CD4-positive, alpha-beta T cell treated with Interleukin-17A for 1 hour (primary cell): Measurements from ENCODE around the gene TBC1D9B.

Experiments
- DNase-seq: peaks from one replicate; pipeline ENCODE4 v3.0.0-alpha.2; 2020

TBC1D9B gene

DNA sequence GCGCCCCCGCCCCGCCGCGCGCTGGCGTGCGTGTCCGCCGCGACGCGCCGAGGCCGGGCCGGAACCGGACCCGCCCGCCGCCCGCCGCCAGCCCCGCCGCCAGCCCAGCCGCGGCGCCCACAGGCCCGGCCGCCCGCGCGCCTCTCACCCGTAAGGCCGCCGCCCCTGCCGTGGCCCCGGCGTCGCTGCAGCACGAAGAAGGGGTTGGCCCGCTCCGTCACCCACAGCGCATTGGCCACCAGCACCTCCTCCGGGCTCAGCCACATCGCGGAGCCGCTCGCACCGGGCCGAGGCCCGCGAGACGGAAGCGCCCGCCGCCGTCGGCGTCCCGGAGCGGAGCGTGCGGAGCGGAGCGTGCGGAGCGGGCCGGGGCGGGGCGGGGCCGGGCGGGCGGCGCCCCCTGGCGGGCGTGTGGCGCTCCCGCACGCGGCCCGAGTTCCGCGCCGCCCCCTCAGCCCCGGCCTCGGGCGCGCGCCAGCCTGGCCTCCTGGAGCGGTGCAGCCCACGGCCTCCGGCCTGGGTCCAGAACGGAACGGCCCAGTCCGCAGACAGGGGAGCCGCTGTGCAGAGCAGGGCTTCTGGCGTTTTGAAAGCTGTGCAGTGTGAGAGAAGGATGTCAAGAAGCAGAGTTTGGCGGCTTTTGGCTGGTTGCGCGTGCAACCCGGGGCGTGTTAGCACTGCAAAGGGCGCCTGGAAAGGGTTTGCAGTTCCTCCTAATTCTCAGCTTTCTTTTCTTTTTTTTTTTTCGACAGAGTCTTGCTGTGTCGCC is at the start of gene TBC1D9B:
Gene TBC1D9B (minus strand): TSS at position 342 of the 769 bp plus-strand sequence. CDS start 76 bp downstream, at position 266.
- peak; percentile 81 for DNase-seq

DNA sequence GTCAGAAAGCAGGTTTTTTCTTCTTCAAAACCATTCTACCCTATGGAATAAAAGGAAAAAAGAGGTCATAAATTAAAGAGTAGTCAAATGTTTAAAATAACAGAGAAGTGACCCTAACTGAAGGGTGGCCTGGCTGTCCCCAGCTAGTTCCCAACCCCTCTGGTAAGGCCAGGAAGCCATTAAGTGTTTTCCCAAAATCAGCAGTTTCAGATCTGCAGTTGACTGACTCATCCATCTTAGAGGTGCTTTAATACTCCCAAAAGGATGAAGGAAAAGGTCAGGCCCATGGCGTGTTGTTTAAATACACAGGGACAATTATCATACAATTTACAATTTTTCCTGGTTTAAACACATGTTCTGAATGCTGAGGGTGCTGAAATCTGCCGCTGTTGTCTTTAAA is 47.9 kb upstream of the TBC1D9B start:
- DNase-seq: no peak

DNA sequence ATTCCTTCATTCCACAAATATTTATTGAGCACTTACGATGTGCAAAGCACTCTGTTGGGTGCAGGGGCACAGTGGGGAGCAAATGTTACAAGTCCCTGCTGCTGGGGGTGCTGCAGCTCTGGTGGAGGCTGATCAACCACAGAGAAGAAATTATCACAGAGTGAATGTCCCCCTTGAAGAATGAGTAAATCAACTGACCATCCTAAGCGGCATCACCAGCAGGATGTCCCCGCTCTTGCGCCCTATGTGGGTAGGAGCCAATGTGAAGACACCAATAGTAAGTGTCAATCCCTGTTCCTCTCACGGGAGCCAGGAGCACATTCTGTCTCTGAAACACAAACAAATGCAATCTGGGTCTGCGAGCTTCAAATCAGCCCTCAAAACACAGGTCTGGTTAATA is 47.4 kb upstream of the TBC1D9B start:
- no peak for DNase-seq

DNA sequence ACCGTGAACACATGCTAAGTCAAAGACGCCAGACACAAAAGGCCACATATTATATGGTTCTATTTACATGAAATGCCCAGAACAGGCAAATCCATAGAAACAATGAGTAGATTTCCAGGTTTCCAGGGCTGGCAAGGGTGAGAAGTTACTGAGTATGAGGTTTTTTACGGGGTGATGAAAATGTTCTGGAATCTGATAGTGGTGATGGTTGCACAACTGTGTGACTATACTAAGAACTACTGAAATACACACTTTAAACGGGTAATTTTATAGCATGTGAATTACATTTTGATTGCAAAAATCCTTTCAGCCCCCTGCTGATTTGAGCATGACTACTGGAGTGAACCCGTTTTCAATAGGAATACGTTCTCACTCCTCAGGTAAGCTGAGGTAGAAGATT is 46.7 kb upstream of the TBC1D9B start:
- no peak for DNase-seq

DNA sequence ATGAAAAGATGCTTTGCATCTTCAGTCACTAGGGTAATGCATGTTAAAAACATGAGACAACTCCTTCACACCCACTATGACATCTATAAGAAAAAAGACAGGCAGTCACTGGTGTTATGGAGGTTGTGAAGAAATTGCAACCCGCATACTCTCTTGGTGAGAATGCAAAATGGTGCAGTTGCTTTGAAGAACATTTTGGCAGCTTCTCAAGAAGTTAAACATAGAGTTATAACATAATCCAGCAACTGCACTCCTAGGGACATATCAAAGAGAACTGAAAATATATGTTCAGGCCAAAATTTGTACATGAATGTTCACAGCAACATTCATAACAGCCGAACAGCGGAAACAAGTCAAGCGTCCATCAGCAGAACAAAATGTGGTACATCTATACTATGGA is 46.3 kb upstream of the TBC1D9B start:
- no peak for DNase-seq

DNA sequence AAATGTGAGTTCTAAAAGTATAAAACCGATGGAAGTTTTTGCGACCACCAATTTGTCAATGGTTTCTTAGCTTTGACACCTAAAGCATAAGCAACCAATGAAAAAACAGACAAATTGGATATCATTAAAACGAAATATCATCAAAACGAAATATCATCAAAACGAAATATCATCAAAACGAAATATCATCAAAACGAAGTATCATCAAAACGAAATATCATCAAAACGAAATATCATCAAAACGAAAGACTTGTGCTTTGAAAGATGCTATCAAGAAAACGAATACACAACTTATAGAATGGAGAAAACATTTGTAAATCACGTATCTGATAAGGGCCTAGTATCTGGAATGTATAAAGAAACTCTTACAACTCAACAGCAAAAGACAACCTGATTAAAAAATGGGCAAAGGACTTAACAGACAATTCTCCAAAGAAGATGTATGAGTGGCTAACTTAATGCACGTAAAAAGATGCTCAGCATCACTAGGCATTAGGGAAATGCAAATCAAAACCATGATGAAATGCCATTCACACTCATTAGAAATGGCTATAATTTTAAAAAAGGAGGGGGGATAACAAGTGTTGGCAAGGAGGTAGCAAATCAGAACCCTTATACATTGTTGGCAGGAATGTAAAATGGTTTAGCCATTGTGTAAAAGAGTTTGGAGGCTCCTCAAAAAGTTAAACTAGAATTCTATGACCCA is 29.4 kb upstream of the TBC1D9B start:
- DNase-seq: no peak

DNA sequence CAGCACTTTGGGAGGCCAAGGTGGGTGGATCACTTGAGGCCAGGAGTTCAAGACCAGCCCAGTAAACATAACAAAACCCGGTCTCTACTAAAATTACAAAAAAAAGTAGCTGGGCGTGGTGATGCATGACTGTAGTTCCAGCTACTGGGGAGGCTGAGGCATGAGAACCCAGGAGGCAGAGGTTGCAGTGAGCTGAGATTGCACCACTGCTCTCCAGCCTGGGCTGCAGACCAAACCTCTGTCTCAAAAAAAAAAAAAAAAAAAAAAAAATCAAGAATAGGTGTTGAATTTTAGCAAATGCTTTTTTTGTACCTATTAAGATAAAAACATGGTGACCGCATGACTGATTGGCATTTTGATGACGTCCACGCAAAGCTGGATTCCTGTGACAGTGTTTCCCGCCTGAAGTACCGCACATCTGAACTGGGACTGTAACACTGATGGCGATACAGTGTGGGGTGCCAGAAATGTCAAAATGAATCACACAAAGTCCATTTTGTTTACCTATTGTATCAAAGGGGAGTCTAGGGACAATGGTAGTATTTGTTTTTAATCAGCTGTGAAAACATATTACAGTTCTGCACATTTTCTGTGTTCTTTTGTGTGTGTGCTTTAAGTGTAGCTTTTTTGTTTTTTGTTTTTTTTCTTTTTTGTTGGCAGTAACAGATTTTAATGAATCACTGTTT is 23.2 kb upstream of the TBC1D9B start:
- no peak for DNase-seq

DNA sequence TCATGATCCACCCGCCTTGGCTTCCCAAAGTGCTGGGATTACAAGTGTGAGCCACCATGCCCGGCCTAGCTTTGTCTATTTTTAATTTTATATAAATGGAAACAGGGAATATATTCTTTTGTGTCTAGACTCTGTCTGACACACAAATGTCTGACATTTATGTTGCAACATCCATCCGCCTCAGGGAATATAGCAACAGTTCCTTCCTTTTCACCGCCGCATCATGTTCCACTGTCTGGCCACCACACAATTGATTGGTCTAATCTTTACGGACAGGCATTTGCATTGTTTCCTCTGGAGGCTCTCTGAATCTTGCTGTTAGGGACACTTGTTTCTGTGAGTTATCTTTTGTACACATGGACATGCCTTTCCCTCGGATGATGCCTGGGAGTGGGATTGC is 20.1 kb upstream of the TBC1D9B start:
- no peak for DNase-seq

DNA sequence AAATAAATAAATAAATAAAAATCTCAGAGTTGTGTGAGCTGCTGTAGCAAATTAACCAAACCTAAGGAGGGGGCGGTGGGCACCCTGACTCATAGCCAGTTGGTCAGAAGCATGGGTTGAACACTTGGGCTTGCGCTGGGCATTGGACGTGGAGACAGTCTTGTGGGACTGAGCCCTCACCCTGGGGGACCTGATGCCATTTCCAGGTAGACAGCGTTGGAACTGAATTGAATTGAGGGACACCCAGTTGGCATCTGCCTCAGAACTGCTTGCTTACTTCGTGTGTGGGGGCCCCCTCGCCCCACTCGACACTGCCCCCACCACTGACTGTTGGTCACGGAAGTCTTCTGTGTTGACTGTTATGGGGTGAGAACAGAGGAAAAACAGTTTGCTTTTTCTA is 19.0 kb upstream of the TBC1D9B start:
- no peak for DNase-seq

DNA sequence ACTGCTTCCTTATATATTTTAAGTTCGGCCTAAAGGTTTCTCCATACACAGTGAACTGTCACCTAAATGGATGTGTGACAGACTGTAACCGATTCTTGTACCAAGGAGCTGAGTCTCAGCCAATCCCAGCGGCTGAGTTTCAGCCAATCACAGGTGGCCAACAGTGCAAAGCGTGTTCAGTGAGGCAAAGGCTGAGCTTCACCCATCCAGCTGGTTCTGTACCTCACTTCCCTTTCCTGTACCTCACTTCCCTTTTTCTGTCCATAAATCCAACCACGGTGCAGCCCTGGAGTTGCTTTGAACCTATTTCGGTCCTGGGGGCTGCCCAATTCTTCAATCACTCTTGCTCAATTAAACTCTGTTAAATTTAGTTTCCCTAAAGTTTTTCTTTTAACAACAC is 15.7 kb upstream of the TBC1D9B start:
- DNase-seq: no peak

DNA sequence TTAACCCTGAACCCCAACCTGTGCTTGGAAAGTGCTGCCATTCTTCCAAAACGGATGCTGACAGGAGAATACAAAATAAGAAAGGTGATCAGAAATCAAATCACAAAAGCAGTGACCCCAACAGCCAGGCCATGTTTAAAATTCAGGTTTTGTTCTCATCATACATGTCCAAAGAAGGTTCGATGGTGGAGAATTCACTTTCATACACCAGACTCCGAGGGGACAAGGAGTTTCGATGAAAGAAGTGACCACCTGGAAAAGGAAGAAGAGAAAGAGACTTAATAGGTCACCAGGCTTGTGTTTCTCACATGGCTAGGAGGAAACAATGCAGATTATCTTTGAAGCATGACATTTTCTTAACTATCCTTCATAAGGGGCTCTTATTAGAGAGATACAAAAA is 12.5 kb upstream of the TBC1D9B start:
- no peak for DNase-seq

DNA sequence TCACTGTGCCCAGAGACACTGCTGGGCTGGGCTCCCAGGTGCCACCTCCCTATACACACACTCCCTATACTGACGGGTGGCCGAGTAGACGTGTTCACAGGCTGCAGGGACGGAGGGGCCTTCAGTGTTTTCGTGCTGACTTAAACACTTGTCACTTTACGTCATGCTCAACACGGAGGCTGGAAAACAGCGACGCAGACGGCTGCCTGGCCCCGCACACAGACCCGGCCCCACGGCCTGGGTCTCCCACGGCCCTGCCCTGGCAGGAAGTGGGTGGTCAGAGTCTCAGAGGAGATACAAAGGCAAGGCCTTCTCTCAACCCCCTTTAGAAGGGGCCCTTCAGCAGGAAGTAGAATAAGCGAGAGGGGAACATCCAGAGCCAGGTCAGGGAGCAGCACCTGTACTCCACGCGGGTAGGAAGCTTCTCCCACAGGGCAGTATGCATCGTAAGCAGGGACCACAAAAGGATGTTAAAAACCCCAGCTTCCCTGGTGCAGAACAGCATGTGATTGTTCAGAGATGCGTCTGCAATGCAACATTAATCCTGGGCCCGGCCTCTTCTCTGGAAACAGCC is 11.9 kb upstream of the TBC1D9B start:
- no peak for DNase-seq

DNA sequence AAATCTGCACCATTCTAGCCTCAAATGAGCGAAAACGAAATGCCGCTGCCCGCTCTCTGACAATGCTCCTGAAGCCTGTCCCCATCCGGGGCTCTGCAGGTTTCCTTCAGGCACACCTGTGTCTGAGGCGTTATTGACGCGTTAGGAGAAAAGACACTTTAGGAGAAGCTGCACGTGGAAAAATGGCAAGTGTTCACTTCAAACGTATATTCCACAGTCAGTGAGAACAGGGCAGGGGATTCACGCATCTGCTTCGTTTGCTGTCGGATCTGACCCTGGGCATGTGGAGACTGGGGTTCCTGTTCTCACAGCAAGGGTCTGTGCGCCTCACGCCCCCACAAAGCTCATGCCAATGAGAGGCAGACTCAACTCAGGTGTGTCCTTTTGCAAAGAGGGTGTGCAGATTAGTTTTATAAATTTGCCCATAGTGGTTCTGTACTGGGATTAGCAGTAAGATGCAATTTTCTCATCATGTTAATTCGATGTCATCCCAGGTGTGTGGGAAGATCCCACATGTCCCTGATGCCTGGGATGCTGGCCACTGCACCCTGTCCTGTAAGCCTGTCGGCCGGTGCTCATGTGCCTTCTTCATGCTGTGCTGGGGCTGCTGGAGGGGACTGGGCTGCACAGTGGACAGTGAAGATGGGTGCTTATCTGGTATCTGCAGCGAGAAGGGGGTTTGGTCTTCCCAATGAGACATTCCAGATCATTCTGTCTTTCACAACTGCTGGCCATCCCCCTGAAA is 11.2 kb upstream of the TBC1D9B start:
- no peak for DNase-seq

DNA sequence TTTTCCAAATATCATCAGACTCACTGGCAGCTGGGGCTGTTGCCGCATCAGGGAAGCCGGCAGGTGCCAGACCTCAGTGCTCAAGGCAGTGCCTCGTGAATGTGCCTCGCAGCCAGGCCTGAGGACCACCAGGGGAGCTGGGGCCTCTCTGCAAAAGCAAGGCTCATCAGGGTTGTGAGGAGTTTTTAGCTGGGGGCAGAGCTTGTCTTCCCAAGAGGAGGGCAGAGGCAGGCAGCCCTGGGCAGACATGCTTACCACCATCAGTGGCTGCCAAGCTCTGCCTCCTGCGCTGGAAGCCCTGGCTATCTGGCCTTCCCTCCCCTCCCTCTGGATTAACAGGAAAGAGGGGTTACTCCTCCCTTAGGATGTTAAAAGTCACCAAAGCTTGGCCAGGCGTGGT is 8.8 kb upstream of the TBC1D9B start:
- no peak for DNase-seq

DNA sequence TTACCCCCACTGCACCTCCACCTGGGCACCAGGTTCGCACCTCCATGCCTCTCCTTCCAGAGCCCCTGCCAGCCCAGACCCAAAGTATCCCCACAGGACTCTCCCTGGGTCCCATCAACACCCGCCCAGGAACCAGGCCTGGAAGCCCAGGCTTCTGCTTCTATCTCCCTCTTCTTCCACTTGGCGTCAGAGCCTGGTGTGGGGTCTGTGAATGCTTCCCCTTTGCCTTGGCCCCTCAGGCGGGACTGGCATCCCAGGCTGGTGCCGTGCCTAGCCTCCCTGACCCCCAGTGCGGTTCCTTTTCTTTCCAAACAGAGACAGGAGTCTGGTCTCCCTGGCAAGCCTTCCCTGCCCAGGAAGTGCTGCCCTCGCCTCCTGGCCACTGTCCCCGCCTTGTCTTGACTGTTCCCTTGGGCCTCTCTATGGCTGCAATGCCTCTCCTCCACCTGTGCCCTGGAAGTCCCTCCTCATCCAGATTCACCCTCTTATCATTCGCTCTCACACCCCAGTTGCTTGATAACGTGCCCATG is 7.8 kb upstream of the TBC1D9B start:
- no peak for DNase-seq

DNA sequence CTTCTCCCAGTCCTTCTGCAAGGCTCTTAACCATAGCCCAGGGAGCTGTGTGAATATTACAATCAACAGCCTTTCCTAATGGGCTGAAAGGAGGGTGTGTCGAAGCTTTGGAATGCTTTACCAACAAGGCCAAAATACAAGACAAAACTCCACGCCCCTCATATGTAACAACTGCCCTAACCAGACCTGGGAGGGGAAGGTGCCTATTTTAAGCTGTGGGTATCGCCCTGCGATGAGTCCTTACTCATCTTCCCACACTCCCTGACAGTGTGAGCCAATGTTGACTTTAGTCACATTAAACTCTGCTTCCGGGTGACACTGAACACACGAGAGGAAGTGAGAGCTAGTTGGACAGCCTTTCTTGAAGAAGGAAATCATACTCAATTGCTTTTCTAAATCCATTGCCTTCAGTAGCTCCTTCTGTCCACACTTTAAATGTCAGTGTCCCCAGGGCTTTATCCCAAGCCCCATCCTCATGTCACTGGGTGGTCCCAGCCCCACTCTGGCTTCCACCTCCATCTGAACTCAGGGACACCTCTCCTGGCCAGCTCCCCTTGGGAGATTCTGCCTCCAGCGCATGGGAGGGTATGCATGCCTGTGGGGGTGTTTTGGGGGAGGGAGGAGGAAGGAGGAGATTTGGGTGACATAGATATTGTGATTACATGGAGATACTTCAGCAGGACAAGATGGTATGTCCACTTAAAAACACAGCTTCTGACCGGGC is 6.5 kb upstream of the TBC1D9B start:
- peak; percentile 19 for DNase-seq

DNA sequence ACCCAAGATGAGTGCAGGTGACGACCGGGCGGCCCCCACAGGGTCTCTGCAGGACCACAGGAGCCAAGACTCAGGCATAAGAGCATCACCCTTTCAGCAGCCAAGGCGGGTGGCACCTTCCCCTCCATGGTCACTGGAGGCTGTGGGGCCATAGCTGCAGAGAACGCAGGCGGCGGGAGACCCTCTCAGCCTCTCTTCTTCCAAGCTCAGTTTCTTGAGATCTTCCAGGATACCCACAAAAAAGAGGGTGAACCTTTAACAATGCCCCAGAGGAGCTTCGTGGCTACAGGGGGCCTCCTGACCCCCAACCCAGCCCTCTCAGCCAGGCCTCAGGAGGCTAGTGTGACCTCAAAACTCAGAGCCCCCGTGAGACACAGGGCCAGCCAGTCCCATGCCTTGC is 5.8 kb upstream of the TBC1D9B start:
- DNase-seq: no peak

DNA sequence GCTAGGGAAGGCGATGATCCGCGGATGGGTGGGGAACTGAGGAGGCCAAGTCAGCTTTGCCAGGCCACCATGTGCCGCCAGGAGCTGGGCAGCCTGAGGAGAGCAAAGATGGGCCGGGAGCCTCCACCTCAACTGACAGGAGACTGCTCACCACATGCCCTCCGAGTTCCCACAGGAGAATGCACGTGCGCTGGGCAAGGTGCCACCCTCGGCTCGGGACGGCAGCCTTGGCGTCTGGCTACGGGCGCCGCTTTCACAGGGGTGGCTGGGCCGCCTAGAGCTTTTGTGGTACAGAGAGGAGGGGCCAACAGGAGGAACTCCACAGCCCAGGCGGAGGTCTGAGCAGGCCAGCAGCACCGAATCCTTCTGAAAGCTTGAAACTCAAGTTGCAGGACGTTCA is 5.3 kb upstream of the TBC1D9B start:
- DNase-seq: no peak

DNA sequence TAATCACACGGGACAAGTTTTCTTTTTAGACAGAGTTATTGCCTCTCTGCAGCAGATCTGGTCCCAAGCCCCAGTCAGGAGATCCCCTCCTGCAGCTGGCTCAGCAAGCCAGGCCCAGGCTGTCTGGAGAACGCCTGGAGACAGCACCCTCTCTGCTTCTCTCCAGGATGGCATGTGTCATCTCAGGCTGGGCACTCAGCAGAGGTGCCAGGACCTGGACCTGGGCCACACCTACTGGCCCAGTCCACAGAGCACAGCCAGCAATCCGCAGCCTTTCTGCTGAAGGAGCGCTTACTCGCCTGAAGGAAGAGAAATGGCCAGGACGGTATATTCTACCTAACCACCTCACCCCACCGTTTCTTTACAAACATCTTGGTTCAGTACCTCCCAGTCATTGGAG is 4.7 kb upstream of the TBC1D9B start:
- DNase-seq: no peak

DNA sequence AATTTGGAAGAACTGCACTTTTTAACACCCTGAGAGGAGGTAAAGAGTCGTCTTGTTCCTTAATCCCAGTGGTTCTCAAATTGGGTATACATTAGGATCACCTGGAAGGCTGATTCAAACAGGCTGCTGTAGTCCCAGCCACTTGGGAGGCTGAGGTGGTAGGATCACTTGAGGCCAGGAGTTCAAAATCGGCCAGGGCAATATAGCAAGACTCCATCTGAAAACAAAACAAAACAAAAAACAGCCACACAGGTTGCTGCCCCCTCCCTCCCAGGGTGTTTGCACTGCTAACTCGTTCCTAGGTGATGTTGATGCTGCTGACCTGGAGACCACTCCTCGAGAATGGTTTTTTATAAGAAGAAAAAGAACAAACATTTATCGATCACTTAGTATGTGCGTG is 1.5 kb upstream of the TBC1D9B start:
- no peak for DNase-seq

DNA sequence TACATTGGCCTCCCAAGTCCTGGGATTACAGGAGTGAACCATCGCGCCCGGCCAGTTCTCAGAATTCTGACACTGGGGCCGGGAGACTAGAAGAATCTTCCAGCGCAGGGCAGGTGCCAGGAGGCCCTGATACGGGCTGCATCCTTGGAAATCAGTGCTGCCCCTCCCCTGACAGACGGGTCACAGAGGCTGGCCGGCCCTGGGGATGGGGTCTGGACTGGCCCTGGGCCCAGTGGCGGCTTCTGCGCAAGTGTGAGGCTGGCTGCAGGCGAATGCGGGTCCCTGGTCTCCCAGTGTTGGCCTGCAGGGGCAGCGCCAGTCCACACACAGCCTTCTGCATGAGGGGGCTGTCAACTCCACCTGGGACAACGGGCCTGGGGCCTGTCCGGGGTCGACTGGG is 831 bp upstream of the TBC1D9B start:
- DNase-seq: no peak
